NCI-H460 (cell line): ENCODE data around the gene BTBD8. TPM values are rescaled to one million over a fixed set of nuclear protein-coding genes. Genes with fewer than 3 reads are reported as not detected.

Experiments used
- DNase-seq: peaks from one replicate; pipeline ENCODE4 v3.0.0-alpha.2; 2016; ENCODE audit warnings: low read depth; ENCODE audit errors: extremely low read depth
- total RNA-seq: library from RNA; depleted of rRNA; stranded (reverse); fragments of >200 nt; shearing (Covaris generic); gene quantifications from 2 replicates; pipeline ENCODE4 v1.2.3, GENCODE V29; 2014

The BTBD8 gene
- total RNA-seq, 1 experiment from 2014 or later = 2.1 TPM

DNA sequence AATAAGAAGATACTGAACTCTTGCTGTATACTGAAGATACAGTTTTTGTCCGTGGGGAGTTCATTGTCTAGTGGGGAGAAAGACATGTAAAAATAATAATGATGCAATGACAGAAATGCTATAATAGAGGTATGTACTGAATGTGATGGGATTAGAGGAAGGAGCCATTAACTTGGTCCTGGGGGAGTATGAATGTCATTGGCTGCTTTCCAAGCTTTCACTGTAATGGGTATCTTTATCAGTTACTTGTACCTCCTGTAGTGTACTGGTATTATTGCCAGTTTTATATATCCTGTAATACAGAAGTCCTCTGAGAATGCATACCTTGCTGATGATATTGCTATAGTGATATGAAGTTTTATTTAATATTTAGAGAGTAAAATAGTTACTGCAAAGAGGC, 7.4 kb downstream of the BTBD8 start:
- no peak for DNase-seq

DNA sequence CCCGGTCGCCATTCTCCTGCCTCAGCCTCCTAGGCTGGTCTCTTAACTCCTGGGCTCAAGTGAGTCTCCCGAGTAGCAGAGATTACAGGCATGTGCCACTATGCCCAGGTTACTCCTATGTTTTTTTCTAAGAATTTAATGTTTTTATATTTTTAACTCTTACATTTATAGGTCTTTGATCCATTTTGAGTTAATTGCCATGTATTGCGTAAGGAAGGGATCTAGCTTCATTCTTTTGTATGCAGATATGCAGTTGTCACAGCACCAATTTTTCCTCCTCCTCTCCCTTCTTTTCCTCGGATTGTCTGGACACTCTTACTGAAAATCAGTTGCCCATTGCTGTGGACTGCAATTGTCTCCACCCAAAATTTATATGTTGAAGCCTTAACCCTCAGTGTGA, 11.5 kb downstream of the BTBD8 start:
- DNase-seq = no peak

DNA sequence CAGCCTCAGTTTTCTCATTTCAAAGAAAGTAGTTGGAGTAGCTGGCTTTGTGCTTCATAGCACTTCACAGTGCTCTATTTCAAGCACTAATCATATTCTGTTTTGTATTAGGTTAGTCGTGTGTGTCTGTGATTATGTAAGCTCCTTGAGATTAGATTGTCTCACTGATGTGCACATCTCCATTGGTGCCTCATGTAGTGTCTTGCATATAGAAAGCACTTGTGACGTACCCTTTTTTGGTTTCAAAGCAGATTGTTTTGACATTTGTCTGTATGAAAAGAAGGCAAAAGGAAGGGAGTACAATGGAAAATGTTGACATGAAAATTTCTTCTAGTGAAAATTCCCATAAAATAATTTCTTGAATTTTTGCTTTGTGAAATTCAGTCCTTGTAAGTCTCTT, 13.9 kb downstream of the BTBD8 start:
- DNase-seq = no peak

DNA sequence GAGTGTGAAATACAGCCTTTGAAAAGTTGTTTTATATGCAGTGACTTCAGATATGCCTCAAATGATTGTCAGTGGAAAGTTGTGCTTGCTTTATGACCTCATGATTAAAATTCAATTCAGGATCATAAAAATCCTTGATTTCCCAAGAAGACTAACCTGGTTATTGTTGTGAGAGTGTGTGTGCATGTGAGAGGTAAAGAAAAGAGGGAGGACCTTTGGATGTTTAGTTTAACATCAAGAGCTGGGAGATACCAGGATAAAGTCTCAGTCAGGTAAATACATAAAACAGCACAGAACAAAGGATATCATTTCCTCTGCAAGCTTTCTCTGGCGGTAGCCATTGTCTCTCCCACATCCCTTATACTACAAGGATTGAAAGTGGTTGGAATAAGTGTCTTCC, 14.4 kb downstream of the BTBD8 start:
- no peak for DNase-seq

DNA sequence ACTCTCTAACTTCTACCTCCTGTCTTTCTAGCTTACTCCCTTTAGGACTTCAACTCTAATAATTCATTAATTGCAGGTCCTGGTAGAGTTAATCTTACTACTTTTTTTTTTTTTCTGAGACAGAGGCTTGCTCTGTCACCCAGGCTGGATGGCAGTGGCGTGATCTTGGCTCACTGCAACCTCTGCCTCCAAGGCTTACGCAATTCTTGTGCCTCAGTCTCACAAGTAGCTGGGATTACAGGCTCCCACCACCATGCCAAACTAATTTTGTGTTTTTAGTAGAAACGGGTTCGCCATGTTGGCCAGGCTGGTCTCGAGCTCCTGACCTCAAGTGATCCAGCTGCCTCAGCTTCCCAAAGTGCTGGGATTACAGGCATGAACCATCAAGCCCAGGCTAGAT, 15.7 kb downstream of the BTBD8 start:
- no peak for DNase-seq

DNA sequence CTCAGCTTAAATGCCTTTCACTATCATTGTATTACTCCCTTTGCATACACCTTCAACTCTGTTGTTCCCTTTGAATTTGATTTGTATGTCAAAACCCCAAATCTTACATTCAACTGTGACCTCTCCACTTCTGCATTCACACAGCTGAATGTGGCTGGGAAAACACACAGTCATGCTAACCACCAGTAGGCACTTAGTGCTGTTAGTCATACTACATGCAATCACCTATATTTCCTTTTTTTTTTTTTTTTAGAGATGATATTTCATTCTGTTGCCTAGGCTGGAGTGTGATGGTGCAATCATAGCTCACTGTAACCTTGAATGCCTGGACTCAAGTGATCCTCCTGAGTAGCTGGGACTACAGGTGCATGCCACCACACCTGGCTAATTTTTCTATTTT, 16.2 kb downstream of the BTBD8 start:
- no peak for DNase-seq

DNA sequence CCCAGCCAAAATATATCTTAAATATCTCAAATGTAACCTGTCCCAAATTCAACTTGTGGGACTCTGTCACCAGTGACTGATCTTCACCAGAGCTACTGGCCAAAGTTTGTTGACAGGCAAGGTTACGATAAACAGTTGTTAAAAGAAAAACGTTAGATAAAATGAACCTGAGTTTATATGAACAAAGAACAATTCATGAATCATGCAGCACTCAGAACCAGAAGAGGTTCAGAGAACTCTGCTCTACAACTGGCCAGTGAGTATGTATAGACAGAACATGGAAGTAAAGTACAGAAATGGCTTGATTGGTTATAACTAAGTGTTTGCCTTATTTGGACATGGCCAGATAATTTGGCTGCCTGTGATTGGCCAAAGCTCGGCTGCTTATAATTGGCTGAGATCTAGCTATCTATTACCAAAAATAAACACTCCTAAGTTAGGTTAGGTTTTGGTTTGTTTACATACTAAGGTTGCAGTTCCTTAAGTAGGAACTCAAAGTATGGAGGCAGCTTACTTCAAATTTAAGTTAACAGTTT, 25.5 kb downstream of the BTBD8 start:
- DNase-seq = no peak

DNA sequence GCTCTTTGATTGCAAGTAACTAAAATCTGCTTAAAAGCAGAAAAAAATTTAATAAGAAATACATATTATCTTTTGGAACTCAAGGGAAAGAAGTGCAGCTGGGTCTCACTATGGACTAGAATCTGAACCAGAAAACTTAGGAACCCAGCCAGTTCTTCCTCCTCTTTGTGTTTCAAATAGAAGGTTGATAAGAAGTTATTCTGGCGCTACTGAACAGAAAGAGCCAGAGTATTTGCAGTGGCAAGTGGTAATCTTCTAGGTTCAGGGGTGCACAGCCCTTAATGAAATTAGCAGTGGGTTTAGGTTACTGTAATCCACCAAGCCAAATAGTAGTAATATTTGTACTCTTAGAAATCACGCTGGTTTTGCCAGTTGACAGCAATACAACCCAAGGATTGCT, 28.5 kb downstream of the BTBD8 start:
- DNase-seq = no peak

DNA sequence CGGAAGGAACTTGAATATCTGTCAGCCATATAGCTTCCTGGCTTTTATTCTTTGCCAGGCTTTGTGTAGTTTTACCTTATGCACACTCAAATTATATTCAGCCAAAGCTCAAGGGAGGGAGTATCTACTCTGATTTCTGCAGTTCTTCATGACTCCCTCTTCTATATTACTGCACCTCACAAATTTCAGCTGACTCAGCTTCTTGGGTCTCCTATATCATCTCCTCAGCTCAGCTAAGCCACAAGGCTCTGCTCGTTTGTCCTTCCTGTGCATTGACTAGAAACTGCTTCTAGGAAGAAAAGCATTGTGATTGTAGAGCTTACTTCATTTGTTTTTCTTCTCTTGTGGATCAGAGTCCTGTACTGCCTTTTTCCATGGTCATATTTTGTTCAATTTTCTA, 37.4 kb downstream of the BTBD8 start:
- DNase-seq = no peak

DNA sequence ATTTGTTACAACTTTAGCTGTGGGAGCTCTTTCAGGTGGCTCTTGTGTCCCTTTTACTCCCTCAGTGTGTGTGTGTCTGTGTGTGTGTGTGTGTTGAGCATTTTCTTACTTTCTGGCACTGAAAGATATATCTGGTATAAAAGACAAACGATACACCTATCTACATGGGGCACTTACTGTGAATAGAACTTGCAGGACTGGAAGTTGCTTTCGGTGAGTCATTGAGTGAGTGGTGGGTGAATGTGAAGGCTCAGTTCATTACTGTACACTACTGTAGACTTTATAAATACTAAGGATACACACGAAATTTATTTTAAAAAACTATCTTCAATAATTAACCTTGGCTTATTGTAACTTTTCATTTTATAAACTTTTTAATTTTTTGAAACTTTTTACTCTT, 38.7 kb downstream of the BTBD8 start:
- DNase-seq = no peak

DNA sequence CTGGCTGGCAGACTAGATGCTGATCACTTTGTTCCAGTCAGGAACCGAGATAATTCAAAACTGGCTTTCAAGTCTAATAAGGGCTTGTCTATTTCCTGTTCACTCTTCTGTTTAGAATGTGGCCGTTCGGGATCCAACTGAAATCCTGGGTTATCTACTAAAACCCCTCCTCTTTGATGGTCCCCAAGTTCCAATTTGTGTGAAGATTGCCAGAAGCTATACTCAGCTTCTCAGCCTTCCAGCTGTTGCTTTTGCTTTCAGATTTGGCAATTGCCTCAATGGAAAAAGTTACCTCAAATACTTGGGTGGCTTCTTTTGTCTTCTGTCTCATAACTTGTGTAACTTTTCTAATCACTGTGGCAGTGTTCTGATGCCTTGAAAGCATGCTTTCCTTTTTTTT, 43.7 kb downstream of the BTBD8 start:
- no peak for DNase-seq

DNA sequence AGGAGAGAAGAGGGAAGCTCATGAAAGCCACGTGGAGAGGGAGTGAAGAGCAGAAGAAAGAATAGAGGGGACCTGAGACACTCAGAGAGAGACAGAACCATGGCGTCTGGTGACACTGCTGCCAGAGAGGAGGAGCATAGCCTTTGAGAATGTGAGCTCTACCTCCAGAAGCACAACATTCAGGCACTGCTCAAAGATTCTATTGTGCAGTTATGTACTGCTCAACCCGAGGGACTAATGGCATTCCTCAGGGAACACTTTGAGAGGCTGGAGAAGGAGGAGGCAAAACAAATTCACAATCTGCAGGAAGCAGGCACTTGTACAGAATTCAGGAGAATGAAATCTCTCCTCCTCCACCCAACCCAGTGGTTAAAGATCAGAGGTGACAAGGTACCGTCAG, 45.1 kb downstream of the BTBD8 start:
- DNase-seq = no peak

DNA sequence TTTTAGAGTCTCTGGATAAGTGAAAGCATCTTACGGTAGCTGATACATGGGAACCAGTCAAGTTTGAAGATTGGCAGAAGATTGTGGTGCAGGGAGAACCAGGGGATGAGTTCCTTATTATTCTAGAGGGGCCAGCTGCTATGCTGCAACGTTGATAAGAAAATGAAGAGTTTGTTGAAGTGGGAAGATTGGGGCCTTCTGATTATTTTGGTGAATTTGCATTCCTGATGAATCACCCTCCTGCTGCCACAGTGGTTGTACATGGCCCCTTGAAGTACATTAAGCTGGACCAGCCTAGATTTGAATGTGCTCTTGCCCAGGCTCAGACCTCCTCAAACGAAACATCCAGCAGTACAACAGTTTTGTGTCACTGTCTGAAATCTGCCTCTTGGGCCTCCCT, 45.9 kb downstream of the BTBD8 start:
- no peak for DNase-seq

DNA sequence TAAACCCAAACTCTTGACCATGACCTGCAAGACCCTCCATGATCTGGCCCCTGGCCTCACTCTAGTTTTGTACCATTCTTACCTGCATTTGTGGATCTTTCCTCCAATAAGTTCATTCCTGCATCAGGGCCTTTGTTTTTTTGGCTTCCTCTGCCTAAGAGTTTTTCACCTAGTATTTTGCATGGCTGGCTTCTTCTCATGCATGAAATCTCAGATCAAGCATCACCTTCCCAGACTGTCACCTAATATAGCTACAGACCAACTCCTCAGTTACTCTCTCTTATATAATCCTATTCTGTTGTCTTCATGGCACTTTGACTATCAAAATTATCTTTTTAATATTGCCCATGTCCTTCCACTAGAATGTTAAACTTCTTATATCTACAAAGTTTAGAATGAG, 54.2 kb downstream of the BTBD8 start:
- no peak for DNase-seq

DNA sequence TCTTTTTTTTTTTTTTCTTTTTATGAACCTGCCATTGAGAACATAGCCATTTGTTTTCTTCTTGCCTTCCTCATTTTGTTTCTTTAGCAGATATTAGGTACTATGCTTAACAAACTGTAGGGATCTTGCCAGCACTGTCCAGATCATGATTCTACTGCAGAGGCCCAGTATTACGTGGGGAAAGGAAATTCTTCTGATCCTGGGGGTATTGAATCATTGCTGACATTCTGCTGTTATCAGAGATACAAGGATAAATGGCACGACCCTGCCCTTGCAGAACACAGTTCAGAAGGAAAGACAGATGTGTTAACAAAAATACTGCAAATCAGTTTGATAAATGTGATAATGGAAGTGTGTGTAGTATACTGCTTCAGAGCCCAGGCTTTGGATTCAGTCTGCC, 56.2 kb downstream of the BTBD8 start:
- no peak for DNase-seq

DNA sequence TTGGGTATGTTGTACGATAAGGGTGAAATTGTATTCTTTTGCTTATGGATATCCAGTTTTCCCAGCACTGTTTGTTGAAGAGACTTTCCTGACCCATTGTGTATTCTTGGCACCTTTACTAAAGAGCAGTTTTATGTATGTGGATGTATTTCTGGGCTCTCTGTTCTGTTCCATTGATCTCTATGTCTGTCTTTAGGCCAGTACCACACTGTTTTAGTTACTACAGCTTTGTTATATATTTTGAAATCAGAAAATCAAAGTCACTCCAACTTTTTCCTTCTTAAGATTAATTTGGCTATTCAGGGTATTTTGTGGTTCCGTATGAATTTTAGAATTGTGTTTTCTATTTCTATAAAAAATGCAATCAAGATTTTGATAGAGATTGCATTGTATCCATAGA, 74.8 kb downstream of the BTBD8 start:
- DNase-seq = no peak

DNA sequence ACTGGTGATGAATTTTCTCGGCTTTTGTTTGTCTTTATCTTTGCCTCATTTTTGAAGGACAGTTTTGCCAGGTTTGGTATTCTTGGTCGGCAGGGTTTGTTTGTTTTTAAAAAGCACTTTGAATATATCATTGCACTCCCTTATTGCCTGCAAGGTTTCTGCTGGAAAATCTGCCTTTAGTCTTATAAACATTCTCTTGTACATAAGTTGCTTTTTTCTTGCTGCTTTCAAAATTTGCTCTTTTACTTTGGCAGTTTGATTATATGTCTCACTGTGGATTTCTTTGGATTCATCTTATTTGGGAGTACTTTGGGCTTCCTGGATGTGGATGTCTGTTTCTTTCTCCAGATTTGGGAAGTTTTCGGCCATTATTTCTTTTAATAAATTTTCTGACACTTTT, 79.4 kb downstream of the BTBD8 start:
- DNase-seq = no peak

DNA sequence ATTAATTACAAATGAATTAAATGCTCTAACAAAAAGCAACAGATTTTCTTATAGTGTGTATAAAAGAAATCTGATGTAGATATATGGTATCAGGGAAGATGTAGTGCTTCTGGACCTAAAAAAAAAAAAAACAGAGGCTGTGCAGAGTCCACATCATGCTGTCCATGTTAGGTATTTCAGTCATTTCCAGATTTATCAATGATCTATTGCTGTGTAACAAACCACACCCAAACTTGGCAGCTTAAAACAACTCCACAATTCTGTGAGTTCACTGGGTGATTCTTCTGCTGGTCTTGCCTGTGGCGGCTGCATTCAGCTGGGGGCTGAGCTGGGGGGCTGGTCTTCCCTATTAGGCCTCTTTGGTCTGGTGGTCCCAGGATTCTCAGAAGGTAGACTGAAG, 85.2 kb downstream of the BTBD8 start:
- DNase-seq = no peak

DNA sequence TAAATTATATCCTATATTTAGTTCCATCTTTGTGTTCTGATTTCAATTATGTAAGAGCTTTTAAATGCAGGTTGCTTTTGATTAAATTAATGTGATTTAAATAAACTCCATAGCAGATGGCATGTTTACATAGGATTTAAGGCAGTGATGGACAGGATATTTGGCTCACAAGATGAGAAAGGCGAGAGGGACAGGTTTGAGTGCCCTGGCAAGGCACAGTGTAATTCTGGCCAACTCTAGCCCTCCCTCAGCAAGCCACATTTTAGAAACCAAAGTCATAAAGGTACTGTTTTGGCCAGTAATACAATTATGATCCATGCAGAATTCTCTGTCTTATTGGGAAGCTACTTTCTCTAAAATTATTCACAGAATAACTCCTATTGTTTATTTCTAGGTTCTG, 87.0 kb downstream of the BTBD8 start:
- DNase-seq = no peak

DNA sequence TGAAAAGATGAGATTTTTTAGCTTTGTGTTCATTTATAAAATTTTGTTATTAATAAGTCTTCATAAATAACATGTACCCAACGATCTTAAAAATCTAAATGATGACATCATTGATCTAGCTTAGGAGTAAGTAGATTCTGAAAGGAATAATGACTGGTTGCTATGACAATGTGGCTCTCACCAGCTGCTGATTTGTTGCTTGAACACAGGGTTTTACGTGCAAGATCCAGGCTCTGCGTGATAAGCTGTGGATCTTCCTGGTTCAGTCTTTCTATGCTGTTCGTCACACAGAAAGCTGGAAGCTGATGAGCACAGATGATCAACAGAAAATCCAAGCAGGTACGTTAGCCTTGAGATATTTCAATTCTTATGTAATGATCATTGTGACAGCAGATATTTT, 88.5 kb downstream of the BTBD8 start:
- DNase-seq = no peak

DNA sequence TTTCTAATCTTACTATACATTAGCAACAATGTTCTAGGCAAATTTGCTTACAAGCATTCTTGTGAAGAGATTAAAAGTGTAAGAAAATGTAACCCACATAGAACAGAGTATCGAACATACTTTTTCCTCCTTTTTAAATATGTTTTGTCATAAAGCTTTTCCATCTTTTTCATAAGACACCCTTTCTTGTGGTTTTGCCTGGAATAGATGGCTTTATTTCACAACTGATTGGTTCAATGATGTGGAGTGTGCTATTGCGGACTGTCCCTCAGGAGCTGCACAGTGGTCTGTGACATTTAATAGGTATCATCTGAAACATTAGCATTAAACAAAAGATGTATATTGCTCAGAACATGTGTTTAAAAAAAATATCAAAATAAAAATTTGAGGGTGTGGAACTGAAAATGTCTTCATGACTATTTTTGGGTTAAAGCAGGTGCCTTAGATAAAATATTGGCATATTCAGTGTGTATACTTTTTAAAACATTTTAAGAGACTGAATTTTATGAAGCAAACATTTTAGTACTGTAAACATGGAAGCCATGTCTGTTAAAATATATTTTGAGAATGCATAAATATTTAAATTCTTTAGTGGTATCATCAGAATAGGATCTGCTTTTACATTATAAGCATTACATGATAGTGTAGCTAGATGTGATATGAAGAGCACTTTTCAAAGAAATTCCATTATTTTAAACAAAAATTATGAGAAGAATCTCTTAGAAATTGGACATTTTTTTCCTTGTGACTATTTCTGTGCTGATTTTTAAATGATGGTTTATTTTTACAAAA, 89.3 kb downstream of the BTBD8 start:
- no peak for DNase-seq

DNA sequence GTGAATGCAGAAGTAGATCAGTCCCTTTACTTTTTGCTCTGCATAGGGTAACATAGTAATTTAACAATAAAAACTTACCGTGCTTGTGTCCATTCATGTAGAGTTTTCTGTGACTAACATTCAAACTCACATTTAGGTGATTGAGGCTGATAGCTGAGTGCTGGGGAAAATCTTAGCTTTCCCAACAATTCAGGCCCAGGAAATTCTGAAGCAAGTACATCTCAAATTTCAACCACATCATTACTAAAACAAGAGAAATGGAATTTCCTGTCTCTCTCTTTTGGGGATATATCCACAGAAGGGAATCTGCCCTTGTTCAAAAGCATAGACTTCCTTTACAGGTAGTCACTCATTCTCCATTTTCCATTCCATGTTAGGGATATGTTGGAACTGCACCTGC, 104.5 kb downstream of the BTBD8 start:
- no peak for DNase-seq

DNA sequence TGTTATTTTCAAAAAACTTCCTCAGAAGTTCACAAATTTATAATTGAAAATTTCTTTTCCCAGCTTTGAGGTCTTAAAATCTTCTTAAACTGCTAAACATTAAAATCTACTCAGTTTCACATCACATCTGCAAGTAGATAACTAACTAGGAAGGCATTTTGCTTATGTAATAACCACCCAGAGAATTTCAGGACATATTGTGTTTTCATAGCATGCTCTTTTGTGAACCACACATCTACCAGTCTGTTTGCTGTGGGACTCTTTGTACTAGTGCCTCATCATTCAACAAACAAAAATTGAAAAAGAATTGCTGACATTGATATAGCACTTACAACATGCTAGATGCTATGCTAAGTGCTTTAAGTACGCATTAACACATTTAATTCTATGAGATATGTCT, 105.9 kb downstream of the BTBD8 start:
- DNase-seq = no peak
